OCI-LY7 (cell line): ENCODE results near the gene PPP2R1B. TPM values are rescaled to one million over a fixed set of nuclear protein-coding genes. Genes with fewer than 3 reads are reported as not detected.

Source experiments
- BruUV-seq: library from RNA; stranded (reverse); fragments of 400-500 nt; replicated peaks from 2 replicates; lab custom pipeline; 2021; lab: Mats Ljungman, UMichigan
- CTCF ChIA-PET: fragments of 300-600 bp; sonication (Branson Sonifier 250); formaldehyde crosslinking; loops from one replicate; lab custom pipeline; 2022; ENCODE audit warnings: antibody characterized with exemption; ENCODE audit not compliant: unreplicated experiment; lab: Charles Lee
- POLR2A ChIA-PET: fragments of 300-600 bp; sonication (Branson Sonifier 250); formaldehyde crosslinking; loops from one replicate; lab custom pipeline; 2022; ENCODE audit warnings: antibody characterized with exemption; lab: Charles Lee
- DNase-seq: peaks from one replicate; pipeline ENCODE4 v3.0.0-alpha.2; 2015; ENCODE audit warnings: low spot score
- H2AFZ ChIP-seq: fragments of 200-600 bp; sonication (generic), shearing (Covaris generic); 2 replicates; pipeline ENCODE4 v1.6.1; 2014; ENCODE audit warnings: mild to moderate bottlenecking, antibody characterized with exemption, low read length, moderate library complexity
- H3K27ac ChIP-seq: fragments of 200-600 bp; sonication (generic); 2 replicates; pipeline ENCODE4 v1.5.1; 2014; ENCODE audit warnings: mixed run types, low read depth, mild to moderate bottlenecking, moderate library complexity, low read length, inconsistent platforms; ENCODE audit not compliant: poor library complexity, severe bottlenecking
- H3K36me3 ChIP-seq: fragments of 200-600 bp; sonication (generic); 2 replicates; pipeline ENCODE4 v1.6.1; 2014; ENCODE audit warnings: mild to moderate bottlenecking, antibody characterized with exemption, low read length, moderate library complexity, mixed read lengths; ENCODE audit not compliant: insufficient read depth
- H3K4me1 ChIP-seq: fragments of 200-600 bp; sonication (generic); 2 replicates; pipeline ENCODE4 v1.5.1; 2014; ENCODE audit warnings: mild to moderate bottlenecking, low read length; ENCODE audit not compliant: insufficient read depth, poor library complexity, severe bottlenecking
- H3K4me2 ChIP-seq: fragments of 200-600 bp; sonication (generic); 2 replicates; pipeline ENCODE4 v1.6.1; 2014; ENCODE audit warnings: mild to moderate bottlenecking, low read length
- H3K4me3 ChIP-seq: fragments of 200-600 bp; sonication (generic); 2 replicates; pipeline ENCODE4 v1.5.1; 2014; ENCODE audit warnings: mild to moderate bottlenecking, low read depth, low read length; ENCODE audit not compliant: poor library complexity, severe bottlenecking
- H3K79me2 ChIP-seq: fragments of 200-600 bp; sonication (generic); 2 replicates; pipeline ENCODE4 v1.6.1; 2016; ENCODE audit warnings: low read depth, mild to moderate bottlenecking, low read length, moderate library complexity, mixed read lengths; ENCODE audit not compliant: insufficient read depth
- H3K9me2 ChIP-seq: fragments of 200-600 bp; sonication (generic); 2 replicates; pipeline ENCODE4 v1.6.1; 2016; ENCODE audit warnings: mild to moderate bottlenecking, low read length, mixed read lengths; ENCODE audit not compliant: insufficient read depth
- H3K9me3 ChIP-seq: fragments of 200-600 bp; sonication (generic); 2 replicates; pipeline ENCODE4 v1.6.1; 2014; ENCODE audit warnings: mild to moderate bottlenecking, mixed run types, low read length, mixed read lengths
- H4K20me1 ChIP-seq: fragments of 200-600 bp; sonication (generic); 2 replicates; pipeline ENCODE4 v1.6.1; 2014; ENCODE audit warnings: mild to moderate bottlenecking, antibody characterized with exemption, low read length, moderate library complexity, mixed read lengths; ENCODE audit not compliant: insufficient read depth
- CTCF ChIP-seq: fragments of 200-600 bp; sonication (generic); conservative IDR thresholded peaks from 2 replicates; pipeline ENCODE4 v1.5.1; 2014; ENCODE audit warnings: mild to moderate bottlenecking, antibody characterized with exemption, low read length, moderate library complexity, mixed read lengths
- EZH2phosphoT487 ChIP-seq: fragments of 200-600 bp; sonication (generic); IDR thresholded peaks from 2 replicates; pipeline ENCODE4 v1.6.1; 2018; ENCODE audit warnings: low read depth, borderline replicate concordance, mild to moderate bottlenecking, mixed run types, antibody characterized with exemption, low read length, moderate library complexity, mixed read lengths
- intact Hi-C: fragments of 100-400 bp; cut with micrococcal nuclease; formaldehyde crosslinking; loops from one replicate; pipeline ENCODE4 v1.10.0; 2022; ENCODE audit not compliant: unreplicated experiment
- total RNA-seq, 2 experiments: library from RNA; depleted of rRNA in 1 of 2; stranded (reverse); fragments of >200 nt in 1 of 2; shearing (Covaris generic) in 1 of 2; gene quantifications; 2 replicates each; pipeline ENCODE4 v1.2.3, GENCODE V29; 2014 to 2022

Gene PPP2R1B
- total RNA-seq, 2 experiments from 2014 or later: 50.6 to 84.2 TPM

GRCh38 chr11:111680486-111681175, 85.6 kb downstream of the PPP2R1B start:
- Histone ChIP-seq H3K9me3 (no peaks in the 10 kb centered on the region), H3K4me3 (no peak overlapping the region), H3K4me1 (no peaks in the 10 kb centered on the region), H2AFZ (no peak overlapping the region), H3K36me3 (peaks cover 10% of the 10 kb centered on the region), H3K79me2 (no peaks in the 10 kb centered on the region), H4K20me1 (no peaks in the 10 kb centered on the region), H3K9me2 (no peaks in the 10 kb centered on the region), H3K4me2 (no peak overlapping the region), H3K27ac (no peak overlapping the region)
- no peak for DNase-seq
- ChIA-PET CTCF (no interaction called here), POLR2A (interaction anchor here (0.6 to 1.8 kb wide), 7 partner anchors 11 to 257 kb away, joined by 3 to 9 read pairs (median 3); no protein-coding TSS in a partner anchor)
- intact Hi-C loops: no loop called here
- TF ChIP-seq CTCF: no peak
- no peak for TF ChIP-seq EZH2phosphoT487
- no TSS peak for BruUV-seq

Other genes with a start within 250 kb of the PPP2R1B start
- not detected in 2 replicates for gene LAYN, start 225.7 kb downstream of the PPP2R1B start, total RNA-seq (2014; rRNA removed; shearing (Covaris generic))
- not detected in 2 replicates for gene LAYN, start 225.7 kb downstream of the PPP2R1B start, total RNA-seq (2022)
- 8.5 and 9.8 TPM in 2 replicates for gene SIK2, start 163.9 kb downstream of the PPP2R1B start, total RNA-seq (2014; rRNA removed; shearing (Covaris generic))
- gene SIK2, start 163.9 kb downstream of the PPP2R1B start, total RNA-seq (2022): 16.9 and 18.1 TPM in 2 replicates
- 13.8 and 16.8 TPM in 2 replicates for gene ALG9, start 105.2 kb upstream of the PPP2R1B start, total RNA-seq (2014; rRNA removed; shearing (Covaris generic))
- gene ALG9, start 105.2 kb upstream of the PPP2R1B start, total RNA-seq (2022): 21.6 and 23.0 TPM in 2 replicates
- gene FDXACB1, start 112.8 kb upstream of the PPP2R1B start, total RNA-seq (2014; rRNA removed; shearing (Covaris generic)): 4.2 and 6.2 TPM in 2 replicates
- 5.3 and 5.8 TPM in 2 replicates for gene FDXACB1, start 112.8 kb upstream of the PPP2R1B start, total RNA-seq (2022)
- 14.8 and 17.3 TPM in 2 replicates for gene CFAP68, start 113.2 kb upstream of the PPP2R1B start, total RNA-seq (2014; rRNA removed; shearing (Covaris generic))
- gene CFAP68, start 113.2 kb upstream of the PPP2R1B start, total RNA-seq (2022): 18.8 and 22.4 TPM in 2 replicates
- not detected in 2 replicates for gene CRYAB, start 145.4 kb upstream of the PPP2R1B start, total RNA-seq (2014; rRNA removed; shearing (Covaris generic))
- not detected in 2 replicates for gene CRYAB, start 145.4 kb upstream of the PPP2R1B start, total RNA-seq (2022)
- not detected in 2 replicates for gene HSPB2, start 146.3 kb upstream of the PPP2R1B start, total RNA-seq (2014; rRNA removed; shearing (Covaris generic))
- not detected in 2 replicates for gene HSPB2, start 146.3 kb upstream of the PPP2R1B start, total RNA-seq (2022)
- gene C11orf52, start 152.5 kb upstream of the PPP2R1B start, total RNA-seq (2014; rRNA removed; shearing (Covaris generic)): not detected in 2 replicates
- gene C11orf52, start 152.5 kb upstream of the PPP2R1B start, total RNA-seq (2022): not detected in 2 replicates
- 5.5 and 6.9 TPM in 2 replicates for gene DIXDC1, start 171.0 kb upstream of the PPP2R1B start, total RNA-seq (2014; rRNA removed; shearing (Covaris generic))
- 5.5 and 7.3 TPM in 2 replicates for gene DIXDC1, start 171.0 kb upstream of the PPP2R1B start, total RNA-seq (2022)